DMS 273 (cell line): Measurements from ENCODE around the gene OXLD1.

Experiments used
- DNase-seq: peaks from one replicate; lab custom pipeline; 2025; ENCODE audit not compliant: unreplicated experiment; lab: John Stamatoyannopoulos, UW

The OXLD1 gene

GRCh38 chr17:81666342-81667191, at the start of gene OXLD1, which contains the start of gene CCDC137:
TSS of gene OXLD1 (minus strand) at chr17:81666605. CDS start at chr17:81666577, 28 bp downstream.
TSS of gene CCDC137 (plus strand) at chr17:81666737. CDS start at chr17:81666767, 30 bp downstream.
- peak; percentile 99 for DNase-seq

GRCh38 chr17:81715107-81715871, 48.9 kb upstream of the OXLD1 start:
- no peak for DNase-seq

- DNase-seq, result no peak
Observed at GRCh38 chr17:81714412-81715106, 48.2 kb upstream of the OXLD1 start.

GRCh38 chr17:81713556-81714411, 47.4 kb upstream of the OXLD1 start:
- peak; percentile 55 for DNase-seq

- DNase-seq, result peak; percentile 70
Observed at GRCh38 chr17:81713004-81713555, 46.7 kb upstream of the OXLD1 start.

GRCh38 chr17:81712468-81713003, 46.1 kb upstream of the OXLD1 start:
- DNase-seq, result peak; percentile 76

GRCh38 chr17:81711814-81712467, 45.5 kb upstream of the OXLD1 start, which contains the start of gene SLC25A10:
TSS of gene SLC25A10 (plus strand) at chr17:81712284. CDS start at chr17:81712427, 143 bp downstream.
- DNase-seq, result peak; percentile 95

- peak; percentile 74 for DNase-seq
Observed at GRCh38 chr17:81710514-81711308, 44.3 kb upstream of the OXLD1 start.

- no peak for DNase-seq
Observed at GRCh38 chr17:81708739-81709185, 42.4 kb upstream of the OXLD1 start.

- no peak for DNase-seq
Observed at GRCh38 chr17:81707725-81708646, 41.6 kb upstream of the OXLD1 start.

- no peak for DNase-seq
Observed at GRCh38 chr17:81706757-81707624, 40.6 kb upstream of the OXLD1 start.

- no peak for DNase-seq
Observed at GRCh38 chr17:81706232-81706611, 39.8 kb upstream of the OXLD1 start.

GRCh38 chr17:81705518-81706231, 39.3 kb upstream of the OXLD1 start:
- no peak for DNase-seq

- DNase-seq, result peak; percentile 54
Observed at GRCh38 chr17:81703747-81704654, 37.6 kb upstream of the OXLD1 start.
